PFSK-1 (cell line): ENCODE measurements around the gene PDZD11.

Experiments
- FOXP2 ChIP-seq: optimal IDR thresholded peaks from 2 replicates; pipeline ENCODE3; 2011; ENCODE audit warnings: borderline replicate concordance, control low read depth, inconsistent platforms; ENCODE audit not compliant: insufficient read depth; ENCODE audit errors: extremely low read length, extremely low read depth
- POLR2AphosphoS5 ChIP-seq: IDR thresholded peaks from 2 replicates; pipeline ENCODE4 v1.6.1; 2012; ENCODE audit warnings: low read depth, mild to moderate bottlenecking, control low read depth, low read length, moderate library complexity
- REST ChIP-seq, 2 experiments: IDR thresholded peaks; 2 replicates each; pipeline versions ENCODE4 v1.6.1 to v1.8.0; 2011 to 2012; ENCODE audit warnings: low read depth in 2 of 2, low read length in 2 of 2, control low read depth in 1 of 2, inconsistent platforms in 1 of 2, mild to moderate bottlenecking in 1 of 2, moderate library complexity in 1 of 2; ENCODE audit not compliant: insufficient read depth in 1 of 2
- SIN3A ChIP-seq: IDR thresholded peaks from 2 replicates; pipeline ENCODE4 v1.6.1; 2012; ENCODE audit warnings: mild to moderate bottlenecking, low read length, moderate library complexity, borderline replicate concordance; ENCODE audit not compliant: insufficient read depth
- TAF1 ChIP-seq: IDR thresholded peaks from 2 replicates; pipeline ENCODE4 v1.6.1; 2012; ENCODE audit warnings: low read length, control low read depth, borderline replicate concordance; ENCODE audit not compliant: insufficient read depth

The PDZD11 gene

GRCh38 chrX:70252491-70252890 is 37.2 kb downstream of the PDZD11 start:
- no peak for TF ChIP-seq FOXP2
- TF ChIP-seq TAF1, result no peak
- TF ChIP-seq POLR2AphosphoS5, result no peak
- TF ChIP-seq SIN3A, result no peak
- no peak for TF ChIP-seq REST (IDR thresholded peaks at IDR 0.05; ENCODE audit: insufficient read depth in 1 of 2, low read depth in 2 of 2, low read length in 2 of 2)

GRCh38 chrX:70247252-70247651 is 42.5 kb downstream of the PDZD11 start:
- TF ChIP-seq REST (IDR thresholded peaks at IDR 0.05; ENCODE audit: insufficient read depth in 1 of 2, low read depth in 2 of 2, low read length in 2 of 2) (no peak), TAF1 (no peak), POLR2AphosphoS5 (no peak), SIN3A (no peak)

- TF ChIP-seq FOXP2, result no peak
- TF ChIP-seq TAF1, result no peak
- TF ChIP-seq SIN3A, result no peak
- no peak for TF ChIP-seq POLR2AphosphoS5
- no peak for TF ChIP-seq REST (IDR thresholded peaks at IDR 0.05; ENCODE audit: insufficient read depth in 1 of 2, low read depth in 2 of 2, low read length in 2 of 2)
Observed at GRCh38 chrX:70244881-70245280, 44.8 kb downstream of the PDZD11 start.

GRCh38 chrX:70241501-70241900 is 48.2 kb downstream of the PDZD11 start:
- no peak for TF ChIP-seq SIN3A
- TF ChIP-seq TAF1, result no peak
- TF ChIP-seq POLR2AphosphoS5, result no peak
- no peak for TF ChIP-seq REST (IDR thresholded peaks at IDR 0.05; ENCODE audit: insufficient read depth in 1 of 2, low read depth in 2 of 2, low read length in 2 of 2)
- no peak for TF ChIP-seq FOXP2

- TF ChIP-seq REST (IDR thresholded peaks at IDR 0.05; ENCODE audit: insufficient read depth in 1 of 2, low read depth in 2 of 2, low read length in 2 of 2) (no peak), POLR2AphosphoS5 (no peak), FOXP2 (no peak), SIN3A (no peak), TAF1 (no peak)
Observed at GRCh38 chrX:70240751-70241150, 49.0 kb downstream of the PDZD11 start.
